Lower leg skin (tissue), 3 donors: Measurements from ENCODE around the gene C1QTNF6.

Experiments used
- CTCF ChIP-seq, 3 donors: fragments of 450-650 bp; IDR thresholded peaks; one replicate each; pipeline ENCODE4 v1.5.1; 2016; ENCODE audit warnings: antibody characterized with exemption in 3 of 3, mild to moderate bottlenecking in 3 of 3, moderate library complexity in 2 of 3
- POLR2A ChIP-seq, 2 donors: fragments of 450-650 bp; IDR thresholded peaks; one replicate each; pipeline ENCODE4 v1.6.1; 2016 to 2017; ENCODE audit warnings: antibody characterized with exemption in 2 of 2, mild to moderate bottlenecking in 1 of 2, moderate library complexity in 1 of 2

GRCh38 chr22:37161443-37161842 is 26.6 kb downstream of the C1QTNF6 start:
- no peak for TF ChIP-seq CTCF (IDR thresholded peaks at IDR 0.05)
- TF ChIP-seq POLR2A (IDR thresholded peaks at IDR 0.05): no peak
